GM21390 (cell line): ENCODE results near the gene TYRO3.
"Not testable (repeated sequence)": the region's sequence is repeated elsewhere in the genome, so short reads cannot be mapped to it uniquely, and the experiment has no call there.

Experiments
- ATAC-seq: cut with Tn5 transposase; IDR thresholded peaks from one replicate; pipeline ENCODE4 v1.9.1; 2021; ENCODE audit not compliant: unreplicated experiment

Gene TYRO3

GRCh38 chr15:41571948-41572347 is 12.9 kb downstream of the TYRO3 start:
- ATAC-seq = no peak

DNA sequence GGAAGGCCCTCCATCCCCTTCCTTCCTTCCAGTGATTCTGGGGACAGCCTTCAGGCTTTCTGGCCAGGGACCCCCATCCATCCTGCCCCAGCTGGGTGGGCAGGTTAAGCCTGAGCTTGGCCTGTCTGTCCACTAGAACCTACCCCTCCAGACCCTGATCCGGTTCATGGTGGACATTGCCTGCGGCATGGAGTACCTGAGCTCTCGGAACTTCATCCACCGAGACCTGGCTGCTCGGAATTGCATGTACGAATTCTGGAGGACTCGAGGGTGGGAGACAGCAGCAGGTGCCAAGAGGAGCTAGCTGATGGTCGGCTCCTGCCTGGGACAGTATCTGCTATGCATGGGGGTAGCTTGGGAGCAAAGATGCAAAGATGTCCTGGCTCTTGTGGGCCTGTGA is 13.9 kb downstream of the TYRO3 start:
- ATAC-seq = no peak

- no peak for ATAC-seq
Measured at GRCh38 chr15:41573396-41573795, 14.4 kb downstream of the TYRO3 start.

- ATAC-seq = no peak
Measured at GRCh38 chr15:41574158-41574557, 15.1 kb downstream of the TYRO3 start.

DNA sequence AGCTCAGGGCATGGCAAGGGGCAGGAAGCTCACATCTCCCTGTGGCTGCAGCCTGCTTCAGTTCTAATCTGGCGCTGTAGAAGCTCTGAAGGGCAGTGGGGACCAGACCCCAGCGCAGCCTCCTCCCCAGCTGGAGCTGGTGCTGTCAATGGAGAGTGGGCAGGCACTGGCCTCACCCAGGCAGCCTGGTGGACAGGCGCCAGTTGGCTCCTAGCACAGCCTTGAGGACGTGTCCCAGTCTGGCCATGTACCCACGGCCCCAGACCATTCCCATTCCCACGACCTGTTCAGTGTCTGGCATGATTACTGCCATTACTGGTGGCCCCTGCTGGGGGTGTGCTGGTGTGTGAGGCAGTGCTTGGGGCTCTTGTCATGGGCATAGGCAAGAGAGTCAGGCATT is 16.3 kb downstream of the TYRO3 start:
- no peak for ATAC-seq

DNA sequence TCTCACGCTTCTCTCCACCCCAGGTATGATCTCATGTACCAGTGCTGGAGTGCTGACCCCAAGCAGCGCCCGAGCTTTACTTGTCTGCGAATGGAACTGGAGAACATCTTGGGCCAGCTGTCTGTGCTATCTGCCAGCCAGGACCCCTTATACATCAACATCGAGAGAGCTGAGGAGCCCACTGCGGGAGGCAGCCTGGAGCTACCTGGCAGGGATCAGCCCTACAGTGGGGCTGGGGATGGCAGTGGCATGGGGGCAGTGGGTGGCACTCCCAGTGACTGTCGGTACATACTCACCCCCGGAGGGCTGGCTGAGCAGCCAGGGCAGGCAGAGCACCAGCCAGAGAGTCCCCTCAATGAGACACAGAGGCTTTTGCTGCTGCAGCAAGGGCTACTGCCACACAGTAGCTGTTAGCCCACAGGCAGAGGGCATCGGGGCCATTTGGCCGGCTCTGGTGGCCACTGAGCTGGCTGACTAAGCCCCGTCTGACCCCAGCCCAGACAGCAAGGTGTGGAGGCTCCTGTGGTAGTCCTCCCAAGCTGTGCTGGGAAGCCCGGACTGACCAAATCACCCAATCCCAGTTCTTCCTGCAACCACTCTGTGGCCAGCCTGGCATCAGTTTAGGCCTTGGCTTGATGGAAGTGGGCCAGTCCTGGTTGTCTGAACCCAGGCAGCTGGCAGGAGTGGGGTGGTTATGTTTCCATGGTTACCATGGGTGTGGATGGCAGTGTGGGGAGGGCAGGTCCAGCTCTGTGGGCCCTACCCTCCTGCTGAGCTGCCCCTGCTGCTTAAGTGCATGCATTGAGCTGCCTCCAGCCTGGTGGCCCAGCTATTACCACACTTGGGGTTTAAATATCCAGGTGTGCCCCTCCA is 19.1 kb downstream of the TYRO3 start:
- ATAC-seq = no peak

GRCh38 chr15:41578736-41579383 is 19.8 kb downstream of the TYRO3 start:
- ATAC-seq = no peak

GRCh38 chr15:41581110-41581509 is 22.1 kb downstream of the TYRO3 start:
- no peak for ATAC-seq

DNA sequence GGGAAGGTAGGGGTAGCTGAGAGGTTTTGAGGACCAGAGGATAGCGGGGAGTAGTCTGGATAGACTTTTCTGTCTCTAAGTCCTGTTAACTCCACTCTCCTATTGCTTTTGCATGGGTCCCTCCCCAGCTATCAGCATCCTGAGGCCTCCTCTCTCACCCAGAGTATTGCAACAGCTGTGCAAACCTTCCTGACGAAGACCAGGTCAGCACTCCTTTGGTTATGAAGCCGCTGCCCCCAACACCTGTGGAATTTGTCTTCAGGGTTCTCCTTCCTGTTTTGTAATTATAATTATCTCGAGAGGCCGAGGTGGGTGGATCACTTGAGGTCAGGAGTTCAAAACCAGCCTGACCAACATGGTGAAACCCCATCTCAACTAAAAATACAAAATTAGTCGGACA is 24.8 kb downstream of the TYRO3 start:
- ATAC-seq = no peak

DNA sequence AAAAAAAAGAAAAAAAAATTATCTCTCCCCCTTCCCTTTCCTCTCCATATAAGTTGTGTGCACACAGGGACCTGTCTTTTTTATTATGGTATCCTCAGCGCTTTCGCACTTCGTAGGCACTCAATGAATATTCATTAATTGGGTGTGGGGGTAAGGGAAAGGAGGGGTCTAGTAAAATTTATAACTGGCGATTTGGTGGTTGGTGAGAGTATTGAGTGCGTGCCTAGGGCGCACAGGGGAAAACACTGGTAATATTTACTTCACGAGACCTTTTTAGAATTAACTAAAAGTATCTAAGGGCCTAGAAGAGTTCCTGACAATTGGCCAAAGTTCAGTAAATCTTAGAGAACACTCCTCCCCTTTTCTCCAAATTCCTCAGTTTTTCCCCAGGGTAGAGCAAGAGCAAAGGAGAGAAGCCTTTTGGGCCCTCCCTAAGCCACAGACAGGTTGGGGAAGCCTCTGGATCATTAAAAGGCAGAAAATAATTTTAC is 25.7 kb downstream of the TYRO3 start:
- ATAC-seq = no peak

DNA sequence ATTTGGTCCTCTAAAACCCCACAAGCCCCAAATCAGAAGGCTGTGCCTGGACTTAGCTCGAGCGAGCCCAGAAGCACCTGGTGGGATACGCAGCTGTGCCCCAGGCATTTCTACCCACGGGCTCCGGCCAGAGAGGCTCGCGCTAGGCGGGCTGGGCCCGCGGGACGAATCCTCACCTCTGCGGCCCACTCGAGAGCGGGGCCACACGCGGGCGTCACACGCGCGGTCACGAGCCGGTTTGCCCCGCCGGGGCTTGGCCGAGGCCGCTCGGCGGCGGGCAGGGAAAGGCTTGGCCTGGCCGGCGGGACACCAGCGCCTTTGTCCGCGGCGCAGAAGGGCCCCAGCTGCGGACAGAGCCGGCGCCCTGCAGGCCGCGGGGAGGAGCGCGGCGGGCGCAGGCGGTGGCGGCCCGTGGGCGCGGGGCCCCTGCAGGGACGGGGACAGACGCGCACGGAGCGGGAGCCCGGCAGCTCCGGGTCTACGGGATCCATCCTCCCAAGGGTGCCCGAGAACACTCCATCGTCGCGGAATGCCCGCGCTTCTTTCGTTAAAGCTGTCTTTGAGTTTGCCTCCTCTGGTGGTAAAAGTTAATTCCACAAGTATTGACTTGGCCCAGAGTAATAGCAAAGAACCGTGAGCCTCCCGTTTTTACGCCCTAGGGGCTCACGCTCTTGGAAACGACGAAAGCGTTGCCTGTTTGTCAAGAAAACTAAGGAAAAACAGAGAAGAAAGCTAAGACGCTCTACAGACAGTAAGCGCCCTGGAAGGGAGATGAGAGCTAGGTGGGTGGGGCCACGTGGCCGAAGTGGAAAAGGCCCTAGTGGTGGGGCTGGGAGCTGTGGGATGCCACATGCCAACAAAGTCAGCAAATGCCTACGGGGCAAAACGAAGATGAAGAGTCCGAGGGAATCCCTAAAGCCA is 26.4 kb downstream of the TYRO3 start:
- no peak for ATAC-seq

DNA sequence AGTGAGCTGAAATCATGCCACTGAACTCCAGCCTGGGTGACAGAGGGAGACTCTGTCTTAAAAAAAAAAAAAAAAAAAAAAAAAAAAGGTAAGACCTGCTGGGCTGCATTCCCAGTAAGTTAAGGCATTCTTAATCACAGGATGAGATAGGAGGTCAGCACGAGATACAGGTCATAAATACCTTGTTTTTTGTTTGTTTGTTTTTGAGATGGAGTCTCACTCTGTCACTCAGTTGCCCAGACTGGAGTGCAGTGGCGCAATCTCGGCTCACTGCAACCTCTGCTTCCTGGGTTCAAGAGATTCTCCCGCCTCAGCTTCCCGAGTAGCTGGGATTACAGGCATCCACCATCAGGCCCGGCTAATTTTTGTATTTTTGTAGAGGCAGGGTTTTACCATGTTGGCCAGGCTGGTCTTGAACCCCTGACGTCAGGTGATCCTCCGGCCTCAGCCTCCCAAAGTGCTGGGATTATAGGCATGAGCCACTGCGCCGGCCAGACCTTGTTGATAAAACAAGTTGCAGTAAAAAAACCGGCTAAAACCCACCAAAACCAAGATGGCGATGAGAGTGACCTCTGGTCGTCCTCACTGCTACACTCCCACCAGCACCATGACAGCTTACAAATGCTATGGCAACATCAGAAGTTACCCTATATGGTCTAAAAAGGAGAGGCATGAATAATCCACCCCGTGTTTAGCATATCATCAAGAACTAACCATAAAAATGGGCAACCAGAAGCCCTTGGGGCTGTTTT is 27.7 kb downstream of the TYRO3 start:
- ATAC-seq = not testable (repeated sequence)

- not testable (repeated sequence) for ATAC-seq
Measured at GRCh38 chr15:41589018-41589417, 30.0 kb downstream of the TYRO3 start.

DNA sequence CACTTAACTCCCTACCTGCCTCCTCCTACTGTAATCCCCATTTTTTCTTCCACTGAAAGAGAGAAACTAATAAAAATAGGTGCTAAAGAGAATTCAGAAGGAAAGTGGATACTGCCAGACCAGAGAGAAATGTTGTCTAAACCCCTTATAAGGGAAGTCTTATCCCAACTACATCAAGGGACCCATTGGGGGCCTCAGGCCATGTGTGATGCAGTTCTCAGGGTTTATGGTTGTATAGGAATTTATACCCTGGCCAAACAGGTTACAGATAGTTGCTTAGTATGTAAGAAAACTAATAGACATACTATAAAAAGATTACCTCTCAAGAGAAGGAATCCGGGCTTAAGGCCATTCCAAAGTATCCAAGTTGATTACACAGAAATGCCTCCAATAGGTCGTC is 30.6 kb downstream of the TYRO3 start:
- ATAC-seq = not testable (repeated sequence)

- not testable (repeated sequence) for ATAC-seq
Measured at GRCh38 chr15:41591217-41591616, 32.2 kb downstream of the TYRO3 start.

DNA sequence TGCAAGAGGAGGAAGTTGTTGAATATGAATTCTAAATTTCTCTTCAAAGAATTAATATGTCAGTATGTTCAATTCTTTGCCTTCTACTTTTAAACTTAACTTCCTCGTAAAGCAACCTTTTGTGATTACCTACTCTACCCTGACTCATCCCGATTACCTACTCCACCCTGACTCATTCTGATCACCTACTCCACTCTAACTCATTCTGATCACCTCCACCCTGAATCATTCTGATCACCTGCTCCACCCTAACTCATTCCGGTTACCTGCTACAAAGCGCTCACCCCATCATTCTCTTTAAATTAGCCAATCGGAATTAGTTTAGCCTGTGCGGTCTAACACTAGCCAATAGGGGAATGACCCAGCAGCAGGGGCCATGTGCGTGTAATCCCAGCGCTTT is 33.7 kb downstream of the TYRO3 start:
- not testable (repeated sequence) for ATAC-seq

GRCh38 chr15:41594801-41595746 is 36.1 kb downstream of the TYRO3 start:
- no peak for ATAC-seq

DNA sequence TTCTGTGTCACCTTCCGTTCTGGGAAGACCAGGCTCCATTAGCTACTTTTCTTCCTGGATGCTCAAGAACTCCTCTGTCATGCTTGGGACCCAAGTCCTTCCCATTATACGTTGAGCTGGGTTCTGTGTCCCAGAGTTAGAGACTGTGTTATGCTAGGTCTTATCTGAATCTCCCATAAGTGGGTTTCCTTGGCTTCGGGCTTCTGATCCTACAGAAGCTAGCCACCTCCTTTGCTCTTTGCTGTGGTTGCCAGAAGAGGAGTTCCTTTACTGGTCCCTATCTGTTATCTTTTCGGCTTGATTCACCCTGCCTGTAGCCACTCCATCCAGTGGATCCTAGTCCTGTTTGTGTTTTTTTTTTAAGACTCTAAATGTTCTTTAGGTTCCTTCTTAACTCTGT is 38.0 kb downstream of the TYRO3 start:
- no peak for ATAC-seq

GRCh38 chr15:41597787-41598186 is 38.8 kb downstream of the TYRO3 start:
- ATAC-seq = no peak
